SK-N-SH treated with all-trans-retinoic acid at 6 μM for 48 hours (cell line): Measurements from ENCODE around the gene POLR2M.

Experiments used
- ARNTL ChIP-seq: fragments of 450-650 bp; formaldehyde crosslinking; IDR thresholded peaks from 2 replicates; pipeline ENCODE4 v1.5.0; 2020; ENCODE audit warnings: low read depth, mild to moderate bottlenecking, moderate library complexity, borderline replicate concordance
- ESRRG ChIP-seq: fragments of 250-450 bp; sonication (Bioruptor Pico); IDR thresholded peaks from 2 replicates; pipeline ENCODE4 v1.6.1; 2021; ENCODE audit warnings: mild to moderate bottlenecking
- OSR1 ChIP-seq: fragments of 250-450 bp; sonication (Bioruptor Pico); IDR thresholded peaks from 2 replicates; pipeline ENCODE4 v1.8.0; 2022; ENCODE audit warnings: moderate library complexity, mild to moderate bottlenecking, inconsistent platforms
- PATZ1 ChIP-seq: fragments of 250-450 bp; sonication (Bioruptor Pico); IDR thresholded peaks from 2 replicates; pipeline ENCODE4 v1.8.0; 2020; ENCODE audit warnings: mild to moderate bottlenecking, moderate library complexity, borderline replicate concordance
- POU6F1 ChIP-seq: fragments of 250-450 bp; sonication (Bioruptor Pico); IDR thresholded peaks from 2 replicates; pipeline ENCODE4 v1.8.0; 2021; ENCODE audit warnings: low read depth, mild to moderate bottlenecking, moderate library complexity, borderline replicate concordance
- RARB ChIP-seq: fragments of 250-450 bp; sonication (Bioruptor Pico); IDR thresholded peaks from 2 replicates; pipeline ENCODE4 v1.8.0; 2021; ENCODE audit warnings: mild to moderate bottlenecking, moderate library complexity
- TCF4 ChIP-seq: fragments of 250-450 bp; sonication (Bioruptor Pico); IDR thresholded peaks from 2 replicates; pipeline ENCODE4 v1.8.0; 2021; ENCODE audit warnings: mild to moderate bottlenecking, moderate library complexity, borderline replicate concordance
- TOX ChIP-seq: fragments of 250-450 bp; sonication (Bioruptor Pico); IDR thresholded peaks from 2 replicates; pipeline ENCODE4 v1.8.0; 2021; ENCODE audit warnings: mild to moderate bottlenecking, moderate library complexity, borderline replicate concordance
- ZC3H10 ChIP-seq: fragments of 250-450 bp; sonication (Bioruptor Pico); IDR thresholded peaks from 2 replicates; pipeline ENCODE4 v1.5.1; 2021; ENCODE audit warnings: mild to moderate bottlenecking, moderate library complexity
- ZNF8 ChIP-seq: fragments of 450-650 bp; formaldehyde crosslinking; IDR thresholded peaks from 2 replicates; pipeline ENCODE4 v1.5.0; 2020; ENCODE audit warnings: mild to moderate bottlenecking, moderate library complexity
- TF ChIP-seq, protein P1 (sequence below): fragments of 250-450 bp; sonication (Bioruptor Pico); IDR thresholded peaks from 2 replicates; pipeline ENCODE4 v1.5.1; 2020; ENCODE audit warnings: low read depth, mild to moderate bottlenecking, moderate library complexity

GRCh38 chr15:57657619-57658018, 48.9 kb upstream of the POLR2M start:
- TF ChIP-seq RARB (CRISPR knock-in tag): no peak
- TF ChIP-seq ARNTL (CRISPR knock-in tag): no peak
- TF ChIP-seq ESRRG (CRISPR knock-in tag): no peak
- TF ChIP-seq PATZ1: no peak
- TF ChIP-seq TOX (CRISPR knock-in tag): no peak
- no peak for TF ChIP-seq POU6F1 (CRISPR knock-in tag)
- no peak for TF ChIP-seq ZC3H10 (CRISPR knock-in tag)
- TF ChIP-seq TCF4 (CRISPR knock-in tag): no peak
- no peak for TF ChIP-seq ZNF8
- TF ChIP-seq, protein P1, sequence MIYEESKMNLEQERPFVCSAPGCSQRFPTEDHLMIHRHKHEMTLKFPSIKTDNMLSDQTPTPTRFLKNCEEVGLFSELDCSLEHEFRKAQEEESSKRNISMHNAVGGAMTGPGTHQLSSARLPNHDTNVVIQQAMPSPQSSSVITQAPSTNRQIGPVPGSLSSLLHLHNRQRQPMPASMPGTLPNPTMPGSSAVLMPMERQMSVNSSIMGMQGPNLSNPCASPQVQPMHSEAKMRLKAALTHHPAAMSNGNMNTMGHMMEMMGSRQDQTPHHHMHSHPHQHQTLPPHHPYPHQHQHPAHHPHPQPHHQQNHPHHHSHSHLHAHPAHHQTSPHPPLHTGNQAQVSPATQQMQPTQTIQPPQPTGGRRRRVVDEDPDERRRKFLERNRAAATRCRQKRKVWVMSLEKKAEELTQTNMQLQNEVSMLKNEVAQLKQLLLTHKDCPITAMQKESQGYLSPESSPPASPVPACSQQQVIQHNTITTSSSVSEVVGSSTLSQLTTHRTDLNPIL (CRISPR knock-in tag): no peak
- no peak for TF ChIP-seq OSR1 (CRISPR knock-in tag)
